PC-9 (cell line): Measurements from ENCODE around the gene KRTAP3-1.

Source experiments
- EZH2 ChIP-seq: fragments of 200-600 bp; sonication (generic); IDR thresholded peaks from 2 replicates; pipeline ENCODE4 v1.8.0; 2017; ENCODE audit warnings: antibody characterized with exemption, low read depth
- TF ChIP-seq, protein P1 (sequence below): fragments of 200-600 bp; sonication (generic); conservative IDR thresholded peaks from 2 replicates; pipeline ENCODE4 v1.6.1; 2017; ENCODE audit warnings: mixed run types, antibody characterized with exemption, mild to moderate bottlenecking, moderate library complexity

- TF ChIP-seq, protein P1, sequence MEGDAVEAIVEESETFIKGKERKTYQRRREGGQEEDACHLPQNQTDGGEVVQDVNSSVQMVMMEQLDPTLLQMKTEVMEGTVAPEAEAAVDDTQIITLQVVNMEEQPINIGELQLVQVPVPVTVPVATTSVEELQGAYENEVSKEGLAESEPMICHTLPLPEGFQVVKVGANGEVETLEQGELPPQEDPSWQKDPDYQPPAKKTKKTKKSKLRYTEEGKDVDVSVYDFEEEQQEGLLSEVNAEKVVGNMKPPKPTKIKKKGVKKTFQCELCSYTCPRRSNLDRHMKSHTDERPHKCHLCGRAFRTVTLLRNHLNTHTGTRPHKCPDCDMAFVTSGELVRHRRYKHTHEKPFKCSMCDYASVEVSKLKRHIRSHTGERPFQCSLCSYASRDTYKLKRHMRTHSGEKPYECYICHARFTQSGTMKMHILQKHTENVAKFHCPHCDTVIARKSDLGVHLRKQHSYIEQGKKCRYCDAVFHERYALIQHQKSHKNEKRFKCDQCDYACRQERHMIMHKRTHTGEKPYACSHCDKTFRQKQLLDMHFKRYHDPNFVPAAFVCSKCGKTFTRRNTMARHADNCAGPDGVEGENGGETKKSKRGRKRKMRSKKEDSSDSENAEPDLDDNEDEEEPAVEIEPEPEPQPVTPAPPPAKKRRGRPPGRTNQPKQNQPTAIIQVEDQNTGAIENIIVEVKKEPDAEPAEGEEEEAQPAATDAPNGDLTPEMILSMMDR = no peak
- TF ChIP-seq EZH2 = no peak
These were observed 43.6 kb upstream of the KRTAP3-1 start for GRCh38 chr17:41052566-41052965.
